ENCODE data around the gene SLC35F3.

The SLC35F3 gene

DNA sequence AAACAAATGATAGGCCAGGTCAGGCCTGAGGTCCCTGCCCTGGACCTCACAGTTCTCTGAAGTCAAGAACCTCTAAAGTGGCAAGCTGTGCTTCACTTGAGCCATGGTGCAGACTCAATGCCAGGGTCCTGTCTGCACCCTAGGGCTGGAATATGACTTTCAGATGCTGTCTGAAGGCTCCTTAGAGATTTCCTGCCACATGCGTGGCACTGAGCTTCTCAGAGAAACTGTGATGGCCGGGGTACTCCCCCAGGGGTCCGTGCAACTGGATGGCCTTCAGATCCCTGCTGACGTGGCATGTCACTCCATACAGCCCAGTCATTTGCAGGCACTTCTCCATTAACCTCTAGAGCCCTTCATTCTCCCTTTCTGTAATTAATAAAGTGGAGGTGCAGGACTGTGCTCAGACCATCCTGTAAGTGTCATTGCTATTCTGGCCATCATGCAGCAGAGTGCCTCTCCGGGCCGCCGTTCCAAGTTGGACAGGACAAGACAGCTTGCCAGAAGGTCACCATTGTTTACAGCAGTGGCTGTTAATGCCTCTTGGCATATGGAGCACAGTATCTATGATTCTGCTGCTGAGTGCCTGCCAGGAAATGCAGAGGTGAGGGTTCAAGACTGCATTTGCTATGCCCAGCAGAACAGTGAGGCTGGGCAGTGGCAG lies 263.7 kb downstream of the SLC35F3 start:
- DNase-seq (ENCODE audit: low read depth) = no peak
- TF ChIP-seq, protein P1, sequence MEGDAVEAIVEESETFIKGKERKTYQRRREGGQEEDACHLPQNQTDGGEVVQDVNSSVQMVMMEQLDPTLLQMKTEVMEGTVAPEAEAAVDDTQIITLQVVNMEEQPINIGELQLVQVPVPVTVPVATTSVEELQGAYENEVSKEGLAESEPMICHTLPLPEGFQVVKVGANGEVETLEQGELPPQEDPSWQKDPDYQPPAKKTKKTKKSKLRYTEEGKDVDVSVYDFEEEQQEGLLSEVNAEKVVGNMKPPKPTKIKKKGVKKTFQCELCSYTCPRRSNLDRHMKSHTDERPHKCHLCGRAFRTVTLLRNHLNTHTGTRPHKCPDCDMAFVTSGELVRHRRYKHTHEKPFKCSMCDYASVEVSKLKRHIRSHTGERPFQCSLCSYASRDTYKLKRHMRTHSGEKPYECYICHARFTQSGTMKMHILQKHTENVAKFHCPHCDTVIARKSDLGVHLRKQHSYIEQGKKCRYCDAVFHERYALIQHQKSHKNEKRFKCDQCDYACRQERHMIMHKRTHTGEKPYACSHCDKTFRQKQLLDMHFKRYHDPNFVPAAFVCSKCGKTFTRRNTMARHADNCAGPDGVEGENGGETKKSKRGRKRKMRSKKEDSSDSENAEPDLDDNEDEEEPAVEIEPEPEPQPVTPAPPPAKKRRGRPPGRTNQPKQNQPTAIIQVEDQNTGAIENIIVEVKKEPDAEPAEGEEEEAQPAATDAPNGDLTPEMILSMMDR (IDR thresholded peaks at IDR 0.05; ENCODE audit: insufficient read depth, low read depth, low read length, missing control alignments) = no peak
- H3K4me3 ChIP-seq (ENCODE audit: low read depth, low read length) = no peak overlapping the region

DNA sequence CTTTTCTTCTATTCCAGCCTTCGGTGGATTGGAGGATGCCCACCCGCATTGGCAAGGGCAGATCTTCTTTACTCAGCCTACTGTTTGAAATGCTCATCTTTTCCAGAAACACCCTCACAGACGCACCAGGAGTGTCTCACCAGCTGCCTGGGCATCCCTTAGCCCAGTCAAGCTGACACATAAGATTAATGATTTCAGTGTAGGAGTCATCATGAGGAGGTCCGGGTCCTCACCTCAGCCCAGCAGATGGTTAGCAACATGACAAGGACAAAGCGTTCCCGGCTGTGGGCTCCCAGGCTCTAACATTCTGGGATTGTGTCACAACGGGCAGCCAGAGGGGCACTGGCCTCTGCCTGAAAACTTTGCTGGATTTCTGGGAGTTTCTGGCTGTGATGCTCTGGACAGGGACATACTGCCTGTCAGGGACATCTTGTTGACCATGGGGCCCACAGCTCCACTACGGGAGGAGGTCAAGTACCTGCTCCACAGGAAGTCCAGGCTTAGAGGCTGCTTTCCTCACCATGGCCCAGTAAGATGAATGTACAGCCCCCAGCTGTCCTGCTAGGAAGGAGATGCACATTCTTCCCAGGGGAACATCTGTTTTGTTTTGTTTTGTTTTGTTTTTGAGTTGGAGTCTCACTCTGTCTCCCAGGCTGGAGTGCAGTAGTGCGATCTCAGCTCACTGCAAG lies 264.8 kb downstream of the SLC35F3 start:
- H3K4me3 ChIP-seq (ENCODE audit: low read depth, low read length) = no peak overlapping the region
- no peak for DNase-seq (ENCODE audit: low read depth)
- TF ChIP-seq, protein P1 (IDR thresholded peaks at IDR 0.05; ENCODE audit: insufficient read depth, low read depth, low read length, missing control alignments) = no peak

DNA sequence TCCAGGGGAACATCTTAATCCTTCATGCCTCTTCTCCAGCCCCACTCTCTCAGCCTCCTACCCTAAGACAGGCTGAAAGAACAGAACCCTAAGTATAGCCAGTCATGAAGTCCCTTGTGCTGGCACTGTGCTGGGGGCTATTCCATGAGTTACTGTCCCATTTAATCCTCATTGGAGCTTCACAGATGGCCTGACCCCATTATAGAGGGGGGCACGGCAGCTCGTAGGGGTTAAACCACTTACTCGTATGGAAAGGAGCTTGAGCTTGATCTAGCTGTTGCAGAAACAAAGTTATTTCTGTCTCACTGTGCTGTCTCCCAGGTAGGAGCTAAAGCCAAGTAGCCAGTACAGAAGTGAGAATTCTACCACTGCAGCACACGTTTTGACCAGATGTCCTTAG lies 265.6 kb downstream of the SLC35F3 start:
- H3K4me3 ChIP-seq (ENCODE audit: low read depth, low read length) = no peak overlapping the region
- DNase-seq (ENCODE audit: low read depth) = no peak
- TF ChIP-seq, protein P1 (IDR thresholded peaks at IDR 0.05; ENCODE audit: insufficient read depth, low read depth, low read length, missing control alignments) = no peak

DNA sequence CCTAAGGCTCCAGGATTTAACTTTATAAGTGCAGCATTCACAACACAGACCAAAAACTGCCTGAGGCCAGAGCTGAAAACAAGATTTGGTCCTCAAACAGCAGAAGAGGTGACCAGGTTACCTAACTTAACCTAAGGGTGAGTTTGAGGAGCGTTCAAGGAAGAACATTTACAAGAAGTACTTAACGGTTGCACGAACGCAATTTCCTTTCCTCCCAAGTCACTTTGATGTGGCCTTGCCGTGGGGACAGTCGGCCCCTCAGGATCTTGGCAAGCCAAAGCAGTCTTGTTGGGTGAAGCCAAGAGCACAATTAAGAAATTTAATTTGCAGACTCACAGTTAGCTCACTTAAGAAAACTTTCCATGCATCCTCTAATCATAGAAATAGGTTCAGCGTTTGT lies 266.1 kb downstream of the SLC35F3 start:
- DNase-seq (ENCODE audit: low read depth) = peak; percentile 24
- TF ChIP-seq, protein P1 (IDR thresholded peaks at IDR 0.05; ENCODE audit: insufficient read depth, low read depth, low read length, missing control alignments) = no peak
- no peak overlapping the region for H3K4me3 ChIP-seq (ENCODE audit: low read depth, low read length)

DNA sequence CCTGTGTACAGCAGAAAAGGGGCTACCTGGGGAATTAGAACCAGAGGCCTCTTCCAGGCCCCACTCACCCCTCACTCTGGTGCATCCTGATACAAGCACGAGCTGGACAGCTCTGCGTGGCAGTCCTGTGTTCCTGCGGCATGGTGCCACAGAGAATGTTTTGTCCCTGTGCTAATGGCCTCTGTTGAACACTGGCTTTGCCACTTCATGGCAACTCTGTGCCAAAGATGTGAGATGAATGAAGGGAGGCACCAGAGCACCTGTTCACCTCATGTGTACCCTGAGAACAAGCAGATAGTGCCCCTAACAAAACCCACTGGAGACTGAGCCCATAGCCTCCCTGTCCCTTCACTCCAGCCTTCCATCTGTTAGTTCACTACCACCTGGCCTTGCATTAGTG lies 269.5 kb downstream of the SLC35F3 start:
- TF ChIP-seq, protein P1 (IDR thresholded peaks at IDR 0.05; ENCODE audit: insufficient read depth, low read depth, low read length, missing control alignments) = no peak
- no peak overlapping the region for H3K4me3 ChIP-seq (ENCODE audit: low read depth, low read length)
- no peak for DNase-seq (ENCODE audit: low read depth)

DNA sequence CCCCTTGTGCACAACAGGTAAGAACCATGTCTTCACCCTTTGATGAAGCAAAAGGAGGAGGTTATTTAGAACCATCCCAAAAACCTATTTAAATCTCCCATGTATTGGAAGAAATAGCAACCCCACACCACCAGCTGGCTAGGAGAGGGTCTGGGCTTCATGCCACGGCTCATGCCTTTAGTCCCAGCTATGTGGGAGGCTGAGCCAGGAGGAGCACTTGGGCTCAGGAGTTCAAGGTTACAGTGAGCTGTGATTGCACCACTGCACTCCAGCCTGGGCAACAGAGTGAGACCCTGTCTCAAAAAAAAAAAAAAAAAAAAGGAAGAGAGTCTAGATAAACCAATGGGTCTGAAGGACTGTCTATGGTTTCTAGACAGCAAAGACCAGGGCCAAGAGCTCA lies 270.9 kb downstream of the SLC35F3 start:
- no peak for DNase-seq (ENCODE audit: low read depth)
- H3K4me3 ChIP-seq (ENCODE audit: low read depth, low read length) = no peak overlapping the region
- TF ChIP-seq, protein P1 (IDR thresholded peaks at IDR 0.05; ENCODE audit: insufficient read depth, low read depth, low read length, missing control alignments) = no peak

Data from GM12865 (cell line).